GM18909 (cell line): ENCODE data around the gene MKLN1.
"Not testable (repeated sequence)": the region's sequence is repeated elsewhere in the genome, so short reads cannot be mapped to it uniquely, and the experiment has no call there.

Experiments
- ATAC-seq: cut with Tn5 transposase; IDR thresholded peaks from one replicate; pipeline ENCODE4 v1.9.1; 2021; ENCODE audit warnings: mild to moderate bottlenecking; ENCODE audit not compliant: unreplicated experiment, poor library complexity

MKLN1 gene

DNA sequence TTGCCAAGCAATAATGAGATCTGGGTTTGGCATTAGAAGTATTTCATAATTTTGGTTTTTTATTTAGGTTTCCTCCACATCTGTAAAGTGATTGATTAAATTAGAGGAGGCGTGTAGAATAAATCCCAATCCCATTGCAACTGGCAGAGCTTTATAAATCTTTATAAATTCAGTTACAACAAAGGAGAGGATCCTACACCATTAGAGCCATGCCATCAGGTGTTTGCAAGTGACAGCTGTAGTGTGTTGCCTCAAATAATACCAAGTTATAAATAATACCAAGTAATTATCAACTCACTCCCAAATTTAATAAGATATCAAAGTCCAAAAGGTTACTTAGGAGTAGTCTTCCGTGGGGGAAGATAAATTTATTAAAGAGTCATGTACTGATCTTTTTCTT lies 166.5 kb downstream of the MKLN1 start:
- ATAC-seq, result no peak

DNA sequence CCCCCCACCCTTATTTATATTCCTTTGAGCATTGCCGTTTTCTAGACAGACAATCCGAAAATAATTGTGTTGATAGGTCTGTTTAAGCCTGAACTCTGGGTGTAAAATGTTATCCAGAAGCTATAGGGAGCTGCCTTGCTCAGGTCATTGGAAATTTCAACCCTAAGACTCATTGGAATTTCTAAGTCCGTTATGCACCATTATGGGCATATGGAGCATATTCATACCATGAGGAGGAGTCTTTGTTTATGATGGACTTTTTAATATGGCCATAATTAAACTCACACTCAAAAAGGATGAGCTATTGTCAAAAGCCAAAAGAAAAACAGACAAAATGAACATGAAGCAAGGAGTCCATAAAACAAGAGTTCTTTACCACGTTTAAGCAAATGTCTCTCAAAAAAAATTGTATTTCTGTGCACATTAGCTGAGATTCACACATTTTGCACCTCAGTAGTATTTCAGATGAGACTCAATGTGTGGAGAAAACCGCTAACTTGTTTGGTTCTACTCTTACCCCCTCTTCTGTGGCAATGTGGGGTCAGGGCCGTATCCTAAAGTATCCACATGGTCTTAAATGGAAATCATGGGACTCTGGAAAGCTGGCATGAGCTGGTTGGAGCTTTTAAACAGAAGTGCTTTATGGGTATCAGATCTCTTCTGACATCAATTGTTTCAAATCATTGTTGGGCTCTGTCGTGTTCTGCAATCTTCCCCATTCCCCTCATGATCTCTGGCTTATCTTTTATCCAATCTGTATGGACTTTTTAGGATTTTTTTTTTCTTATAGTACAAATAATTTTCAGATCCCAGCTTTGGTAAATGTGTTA lies 168.2 kb downstream of the MKLN1 start:
- ATAC-seq, result no peak

DNA sequence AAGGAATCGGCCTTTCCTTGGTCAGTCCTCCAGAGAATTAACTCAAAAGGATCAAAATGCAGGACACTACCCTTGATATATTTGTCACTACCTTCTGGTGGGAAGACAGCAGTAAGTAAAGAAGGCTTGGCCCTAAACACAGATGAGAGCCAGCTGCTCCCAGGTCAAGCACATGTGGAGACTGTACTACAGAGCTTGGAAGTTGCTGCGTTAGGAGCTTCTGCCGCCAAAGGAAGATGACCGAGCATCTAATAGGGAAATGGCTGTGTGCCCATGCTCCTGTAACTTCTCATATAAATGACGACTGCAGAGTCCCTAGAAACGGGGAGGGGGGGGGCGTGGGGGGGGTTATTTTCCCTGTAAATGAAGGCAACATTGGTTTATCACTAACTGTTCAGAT lies 169.8 kb downstream of the MKLN1 start:
- no peak for ATAC-seq

DNA sequence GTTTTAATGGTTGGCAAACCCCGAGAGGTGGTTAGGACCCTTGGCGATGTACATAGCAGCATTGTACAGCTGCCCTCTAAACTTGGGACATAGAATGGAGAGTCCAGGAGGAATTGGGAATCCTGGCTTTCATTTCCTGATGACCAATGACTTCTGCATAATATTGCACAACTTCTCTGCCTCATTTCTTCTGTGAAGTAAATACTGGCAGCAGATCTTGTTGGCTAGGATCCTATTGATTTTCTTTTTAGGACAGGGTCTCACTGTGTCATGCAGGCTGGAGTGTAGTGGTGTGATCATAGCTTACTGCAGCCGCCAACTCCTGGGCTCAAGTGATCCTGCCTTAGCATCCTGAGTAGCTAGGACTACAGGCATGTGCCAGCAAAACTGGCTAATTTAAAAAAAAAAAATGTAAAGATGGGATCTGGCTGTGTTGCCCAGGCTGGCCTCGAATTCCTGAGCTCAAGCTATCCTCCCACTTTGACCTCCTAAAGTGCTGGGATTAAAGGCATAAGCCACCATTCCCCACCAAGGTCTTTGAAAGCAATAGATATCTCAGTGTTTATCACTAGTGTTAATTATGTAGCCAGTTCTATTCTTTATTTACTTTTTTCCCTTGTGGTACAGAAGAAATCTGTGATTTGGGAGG lies 170.7 kb downstream of the MKLN1 start:
- no peak for ATAC-seq

DNA sequence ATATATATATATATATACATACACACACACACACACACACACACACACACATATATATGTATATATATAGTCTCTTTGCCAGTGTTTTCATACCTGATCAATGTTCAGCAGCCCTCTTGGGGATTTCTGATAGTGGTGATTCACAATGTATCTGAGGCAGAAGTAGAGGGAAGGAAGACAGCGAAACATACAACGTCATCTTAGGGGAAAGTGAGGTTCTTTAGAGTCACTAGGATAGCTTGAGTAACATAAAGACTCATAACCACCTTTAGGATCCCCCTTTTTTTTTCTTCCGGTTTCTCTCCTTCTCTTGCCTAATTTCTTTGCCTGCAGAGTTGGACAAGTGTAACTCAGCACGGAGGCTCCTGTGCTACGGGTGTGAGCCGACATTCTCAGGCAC lies 172.1 kb downstream of the MKLN1 start:
- ATAC-seq, result no peak

DNA sequence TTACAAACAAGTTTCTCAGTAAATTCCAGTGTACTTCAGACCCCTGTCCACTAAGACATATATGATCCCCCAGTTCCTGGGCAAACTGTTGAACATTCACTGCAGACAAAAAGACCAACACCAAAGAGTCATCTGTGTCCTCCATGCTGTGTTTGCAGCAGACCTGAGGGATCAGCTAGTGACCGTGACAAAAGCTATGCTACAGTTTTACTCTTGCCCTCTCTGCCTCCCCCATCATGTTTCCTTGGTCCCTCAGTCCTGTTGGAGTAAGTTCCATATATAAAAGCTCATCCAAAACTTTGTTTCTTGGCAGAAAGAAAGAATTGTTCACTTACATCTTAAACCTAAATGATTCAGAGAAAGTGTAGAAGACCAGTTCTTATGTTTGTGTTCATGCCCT lies 172.7 kb downstream of the MKLN1 start:
- no peak for ATAC-seq

DNA sequence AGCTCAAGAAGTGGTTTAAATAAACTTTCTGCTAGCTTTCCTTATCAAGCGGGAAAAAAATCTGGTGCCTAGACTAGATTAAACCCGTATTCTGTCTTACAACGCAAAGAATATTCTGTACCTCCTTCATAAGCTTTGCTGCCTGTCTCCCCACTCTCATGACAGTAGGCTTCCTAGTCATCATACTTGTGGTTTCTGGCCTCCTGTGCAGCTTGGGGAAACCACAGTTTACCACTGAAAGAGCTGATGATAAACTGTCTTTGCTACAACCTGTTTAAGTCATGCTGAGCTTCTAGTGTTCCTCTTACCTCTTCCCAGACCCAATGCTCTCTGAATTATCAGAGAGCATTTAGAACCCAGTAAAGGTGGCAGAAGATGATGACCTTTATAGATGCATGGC lies 173.7 kb downstream of the MKLN1 start:
- peak; percentile 87 for ATAC-seq

DNA sequence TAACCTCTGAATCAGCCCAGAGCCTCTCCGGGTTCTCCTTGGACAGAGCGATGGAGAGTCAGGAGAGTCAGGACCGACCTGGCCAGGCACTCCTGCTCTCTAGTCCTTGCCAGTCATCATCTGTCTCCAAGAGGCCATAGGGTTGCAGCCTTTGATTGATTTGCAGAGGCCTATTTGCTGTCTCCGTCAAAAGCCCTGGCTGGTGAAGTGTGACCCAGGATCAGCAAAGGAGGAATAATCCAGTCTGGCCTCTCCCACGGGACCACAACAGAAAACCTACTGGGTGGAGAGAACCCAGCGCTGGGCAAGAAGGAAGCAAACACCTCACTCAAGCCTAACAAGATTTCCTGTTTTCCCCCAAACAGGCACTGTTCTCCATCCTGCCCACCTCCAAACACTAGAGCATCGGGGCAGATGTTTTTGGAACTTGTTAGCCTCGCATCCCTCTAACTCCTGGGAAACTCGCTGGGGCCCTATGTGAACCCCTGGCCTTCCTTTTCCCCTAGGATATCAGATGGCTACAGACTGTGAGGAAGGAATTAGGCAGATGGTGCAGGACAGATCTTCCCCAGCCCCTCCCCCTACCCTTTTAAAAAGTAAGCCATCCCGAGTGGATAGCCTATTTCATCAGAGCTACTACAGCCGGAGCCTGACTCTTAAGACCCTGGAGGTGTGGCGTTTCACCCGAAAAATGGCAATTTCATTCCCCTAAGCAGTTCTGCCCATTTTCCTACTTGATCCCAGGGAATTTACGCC lies 174.4 kb downstream of the MKLN1 start:
- no peak for ATAC-seq

DNA sequence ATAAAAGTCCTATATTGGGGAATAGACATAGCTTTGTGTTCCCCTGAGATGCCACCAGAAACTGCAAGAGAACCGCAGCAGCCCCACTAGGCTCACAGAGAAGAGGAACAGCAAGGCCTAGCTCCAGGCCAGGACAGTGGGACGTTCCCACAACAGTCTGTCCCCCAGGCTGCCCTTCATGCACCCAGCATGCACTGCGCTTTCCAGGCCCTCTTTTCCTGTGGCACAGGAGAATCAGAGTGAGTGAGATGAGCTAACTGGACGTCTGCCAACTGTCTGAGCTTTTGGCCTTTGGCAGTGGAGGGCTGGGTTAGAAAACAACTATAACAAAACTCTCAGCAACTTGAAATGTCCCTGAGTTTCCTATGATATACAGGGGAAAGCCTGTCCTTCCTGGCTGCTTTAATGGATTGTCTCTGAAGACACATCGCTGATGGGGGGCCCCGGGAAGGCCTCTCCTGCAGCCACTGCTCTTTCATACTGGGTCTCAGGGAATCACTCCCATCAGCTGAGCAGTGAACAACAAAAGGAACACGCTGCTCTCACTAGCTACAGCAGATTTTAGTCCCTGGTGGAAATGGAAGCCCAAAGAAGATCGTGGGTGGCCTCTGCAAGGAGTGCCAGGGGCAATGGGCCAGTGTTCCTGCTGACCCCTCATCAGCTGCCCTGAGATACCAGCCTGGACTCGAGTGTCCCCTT lies 175.3 kb downstream of the MKLN1 start:
- no peak for ATAC-seq

DNA sequence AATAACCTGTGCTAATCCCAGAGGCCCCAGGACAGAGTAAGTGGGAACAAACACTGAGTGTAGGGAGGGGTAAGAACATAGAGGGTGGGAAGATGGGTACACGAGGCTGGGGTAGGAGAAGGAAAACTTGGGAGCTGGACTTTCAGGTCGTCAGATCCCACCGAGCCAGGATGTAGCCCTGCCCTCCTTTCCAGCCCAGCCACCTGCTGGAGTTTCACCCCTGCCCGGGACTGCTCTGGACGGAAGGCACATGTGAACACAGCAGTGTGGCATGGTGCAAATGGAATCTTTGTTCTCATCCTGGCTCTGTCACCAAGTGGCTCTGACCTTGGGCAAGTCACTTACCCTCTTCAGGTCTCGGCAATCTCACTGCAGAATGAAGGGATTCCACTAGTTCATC lies 176.0 kb downstream of the MKLN1 start:
- ATAC-seq, result no peak

DNA sequence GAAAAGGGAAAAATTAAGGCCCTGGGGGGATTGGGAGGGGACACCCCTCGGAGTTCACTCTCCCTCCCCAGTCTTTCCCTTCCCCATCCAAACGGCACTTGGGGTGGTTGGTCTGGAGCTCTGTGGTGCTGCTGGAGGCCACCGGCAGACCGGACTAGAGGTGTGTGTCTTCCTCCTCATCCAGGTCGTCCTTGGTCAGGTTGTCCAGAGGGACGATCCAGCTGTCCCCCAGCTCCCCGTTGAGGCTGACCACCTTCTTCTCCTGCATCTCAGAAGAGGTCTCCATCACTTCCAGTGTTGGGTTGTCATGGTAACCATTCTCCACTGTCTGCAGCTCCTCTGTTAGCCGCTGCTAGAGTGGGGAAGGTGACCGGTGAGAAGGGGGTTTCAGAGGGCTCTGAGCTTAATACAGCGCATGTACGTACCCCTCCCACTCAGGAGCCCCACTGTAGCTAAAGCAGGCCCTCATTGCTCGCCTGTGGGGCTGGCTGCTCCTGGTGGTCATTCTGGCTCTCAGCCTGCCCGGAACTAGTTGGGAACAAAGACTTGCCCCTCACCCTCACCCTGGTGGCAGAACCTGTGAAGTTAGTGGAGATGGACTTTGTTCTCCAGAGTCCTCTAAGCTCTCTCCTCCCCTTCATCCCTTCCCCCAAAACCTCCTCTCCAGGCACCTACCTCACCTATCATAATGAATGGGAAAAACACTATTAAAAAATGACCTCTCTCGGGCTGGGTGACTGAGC lies 176.7 kb downstream of the MKLN1 start:
- ATAC-seq, result no peak

DNA sequence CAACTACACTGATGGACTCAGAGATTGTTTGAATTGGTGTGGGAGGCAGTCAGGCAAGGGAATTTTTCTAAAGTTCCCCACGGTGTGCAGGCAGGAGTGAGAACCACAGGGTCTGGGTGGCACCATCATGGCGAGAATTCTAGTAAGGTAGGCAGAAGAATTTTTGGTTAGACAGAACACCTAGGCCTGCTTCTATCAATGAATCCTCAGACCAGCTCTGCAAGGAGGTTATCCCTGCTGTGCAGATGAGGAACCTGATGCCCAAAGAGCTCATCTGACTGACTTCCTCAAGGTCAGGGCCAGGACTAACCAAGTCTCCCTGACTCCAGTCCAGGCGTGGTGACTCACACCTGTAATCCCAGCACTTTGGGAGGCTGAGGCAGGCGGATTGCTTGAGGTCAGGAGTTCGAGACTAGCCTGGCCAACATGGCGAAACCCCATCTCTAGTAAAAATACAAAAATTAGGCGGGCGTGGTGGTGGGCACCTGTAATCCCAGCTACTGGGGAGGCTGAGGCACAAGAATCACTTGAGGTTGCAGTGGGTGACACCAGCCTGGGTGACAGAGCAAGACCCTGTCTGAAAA lies 177.5 kb downstream of the MKLN1 start:
- ATAC-seq, result not testable (repeated sequence)

DNA sequence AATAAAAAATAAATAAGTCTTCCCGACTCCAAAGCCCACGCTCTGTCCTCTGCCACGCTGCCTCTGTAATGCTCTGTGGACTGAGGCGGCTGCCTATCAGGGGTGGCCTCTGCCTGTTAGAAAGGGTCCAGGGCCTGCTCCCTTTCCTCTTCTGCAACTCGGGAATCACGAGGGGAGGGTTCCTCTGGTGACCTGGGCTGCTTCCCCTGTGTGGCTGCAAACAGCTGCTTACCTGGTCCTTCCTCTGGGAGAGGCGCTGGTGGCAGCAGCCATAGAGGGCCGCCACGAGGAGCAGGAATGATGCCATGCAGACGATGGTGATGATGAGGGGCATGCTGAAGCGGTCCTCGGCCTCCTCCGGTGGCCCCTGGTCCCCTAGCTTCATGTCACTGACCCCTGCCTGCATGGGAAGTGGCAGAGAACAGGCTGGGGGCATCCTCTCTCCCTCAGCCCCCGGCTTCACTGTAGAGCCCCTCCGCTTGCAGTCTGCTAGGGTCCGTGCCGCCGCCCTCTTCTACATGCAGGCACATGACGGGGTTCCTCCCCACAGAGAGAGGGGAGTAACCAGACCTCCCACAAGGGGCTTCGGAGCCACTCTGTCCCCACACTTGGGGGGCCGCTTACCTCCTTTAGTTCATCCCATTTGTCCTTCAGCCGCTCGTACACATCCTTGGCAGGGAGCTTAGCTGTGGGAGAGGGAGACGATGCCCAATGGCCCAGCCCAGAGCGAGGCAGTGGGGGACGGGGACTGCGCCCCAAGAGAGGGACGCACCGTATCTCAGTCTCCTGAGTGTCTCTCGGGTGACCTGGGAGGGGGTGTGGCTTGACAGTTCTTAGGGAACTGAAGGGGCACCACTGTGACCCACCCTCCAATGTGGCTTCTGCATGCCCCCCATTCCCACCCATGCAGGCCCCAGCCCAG lies 178.2 kb downstream of the MKLN1 start:
- no peak for ATAC-seq

DNA sequence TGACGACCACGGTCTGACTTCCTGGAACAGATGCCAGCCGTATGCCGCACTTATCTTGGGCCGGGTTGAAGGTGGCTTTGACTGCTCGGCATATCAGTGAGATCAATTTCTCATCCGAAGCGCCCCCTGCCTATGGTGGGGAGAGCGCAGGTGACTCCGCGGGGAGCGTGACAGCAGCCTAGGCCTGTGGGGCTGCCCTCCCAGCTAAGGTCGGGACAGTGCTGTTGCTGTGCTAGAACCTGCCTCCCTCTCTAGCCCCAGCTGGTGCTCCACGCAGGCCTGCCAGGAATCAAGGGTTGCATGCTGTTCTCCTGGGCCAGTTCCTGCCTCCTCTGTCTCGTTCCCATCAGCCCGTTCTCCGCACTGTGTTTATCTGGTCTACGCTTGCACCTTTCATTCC lies 178.9 kb downstream of the MKLN1 start:
- ATAC-seq, result no peak

DNA sequence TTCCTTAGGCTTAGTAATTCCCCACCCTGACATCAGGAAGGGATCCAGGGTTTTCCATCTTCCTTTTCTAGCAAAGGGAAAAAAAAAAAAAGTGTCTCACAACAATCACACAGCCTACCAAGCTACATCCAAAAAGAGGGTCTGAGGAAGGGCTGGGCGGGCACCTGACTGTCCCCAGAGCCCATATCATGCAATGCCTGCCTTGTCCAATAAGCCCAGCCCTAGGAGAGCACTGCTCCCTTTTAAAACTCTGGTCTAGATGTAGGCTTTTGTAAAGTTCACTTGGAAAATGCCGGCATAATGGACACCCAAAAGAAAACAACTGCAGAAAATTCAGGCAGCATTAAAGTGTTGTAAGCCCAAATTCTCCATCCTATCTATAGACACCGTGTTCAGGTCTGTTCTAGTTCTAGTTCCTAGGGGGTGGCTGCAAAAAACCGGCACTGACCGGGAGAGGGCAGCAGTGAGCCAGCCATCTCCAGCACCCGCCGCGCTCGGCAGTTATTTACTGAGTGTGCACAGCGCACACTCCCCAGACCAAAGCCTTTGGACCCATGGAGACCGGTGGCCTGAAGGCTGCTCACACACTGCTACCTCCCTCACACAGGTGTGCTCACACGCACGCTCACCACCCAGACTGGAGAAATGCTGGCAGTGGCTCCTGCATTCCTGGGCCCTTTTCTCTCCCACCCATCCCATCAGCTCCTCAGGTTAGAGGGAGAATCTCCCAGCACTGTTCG lies 180.1 kb downstream of the MKLN1 start:
- ATAC-seq, result peak; percentile 88

DNA sequence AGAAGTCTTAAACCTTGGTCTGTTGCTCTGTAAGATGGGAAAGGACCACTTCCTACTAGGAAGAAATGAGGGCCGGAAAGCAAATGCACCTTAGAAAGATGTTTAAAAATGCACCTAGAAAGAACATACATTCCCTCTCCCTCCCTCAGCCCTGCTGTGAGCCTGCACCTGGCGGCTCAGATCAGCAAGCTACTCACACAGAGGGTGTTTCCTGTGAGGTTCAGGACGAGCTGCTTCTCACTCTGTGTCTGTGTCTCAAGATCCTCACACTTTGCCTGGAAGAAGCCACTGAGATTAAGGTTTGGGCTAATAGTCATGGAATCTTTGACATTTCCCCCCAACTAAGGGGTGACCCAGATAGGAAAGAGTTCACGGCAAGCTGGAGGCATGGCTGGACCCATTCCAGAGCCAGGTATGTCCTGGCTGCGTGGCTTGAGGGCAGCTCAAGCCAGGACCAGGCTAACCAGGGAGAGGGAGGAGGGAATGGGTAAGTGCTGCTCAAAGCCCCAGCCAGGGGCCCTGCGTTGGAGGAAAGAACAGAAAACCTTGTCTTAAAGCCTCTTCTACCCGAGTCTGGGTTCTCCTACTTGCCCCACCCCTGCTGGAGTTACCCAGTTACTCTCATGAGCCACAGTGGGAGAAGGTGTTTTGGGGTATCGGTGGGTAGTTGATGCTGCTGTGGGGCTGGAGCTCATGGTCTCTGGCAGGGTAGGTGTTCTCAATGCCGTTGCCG lies 181.2 kb downstream of the MKLN1 start:
- no peak for ATAC-seq

DNA sequence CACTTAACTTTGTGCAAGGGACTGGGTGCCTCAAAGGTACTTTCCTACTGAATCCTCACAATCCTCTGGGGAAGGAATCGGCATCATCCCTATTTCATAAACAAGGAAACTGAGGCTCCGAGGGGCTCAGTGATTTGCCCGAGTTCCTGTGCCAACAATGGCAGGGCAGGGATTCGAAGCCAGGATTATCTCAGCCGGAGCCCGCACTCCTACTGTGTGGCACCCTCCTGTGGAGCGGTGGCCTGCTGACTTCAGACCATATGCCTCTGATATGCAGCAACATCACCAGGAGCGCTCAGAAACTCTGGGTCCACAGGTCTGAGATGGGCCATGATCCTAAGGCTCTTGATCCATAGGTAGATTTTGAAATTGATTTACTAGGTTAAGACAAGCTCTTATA lies 182.1 kb downstream of the MKLN1 start:
- no peak for ATAC-seq
